AG08395 (cell line): Measurements from ENCODE around the gene CDC42BPA.
"Not testable (repeated sequence)": the region's sequence is repeated elsewhere in the genome, so short reads cannot be mapped to it uniquely, and the experiment has no call there.

Experiments
- DNase-seq: peaks from one replicate; pipeline ENCODE4 v3.0.0; 2012; ENCODE audit warnings: mixed read lengths, low spot score

Gene CDC42BPA

GRCh38 chr1:226964611-226965486 is 353.4 kb downstream of the CDC42BPA start:
- DNase-seq: no peak

GRCh38 chr1:226964068-226964425 is 354.2 kb downstream of the CDC42BPA start:
- no peak for DNase-seq

DNA sequence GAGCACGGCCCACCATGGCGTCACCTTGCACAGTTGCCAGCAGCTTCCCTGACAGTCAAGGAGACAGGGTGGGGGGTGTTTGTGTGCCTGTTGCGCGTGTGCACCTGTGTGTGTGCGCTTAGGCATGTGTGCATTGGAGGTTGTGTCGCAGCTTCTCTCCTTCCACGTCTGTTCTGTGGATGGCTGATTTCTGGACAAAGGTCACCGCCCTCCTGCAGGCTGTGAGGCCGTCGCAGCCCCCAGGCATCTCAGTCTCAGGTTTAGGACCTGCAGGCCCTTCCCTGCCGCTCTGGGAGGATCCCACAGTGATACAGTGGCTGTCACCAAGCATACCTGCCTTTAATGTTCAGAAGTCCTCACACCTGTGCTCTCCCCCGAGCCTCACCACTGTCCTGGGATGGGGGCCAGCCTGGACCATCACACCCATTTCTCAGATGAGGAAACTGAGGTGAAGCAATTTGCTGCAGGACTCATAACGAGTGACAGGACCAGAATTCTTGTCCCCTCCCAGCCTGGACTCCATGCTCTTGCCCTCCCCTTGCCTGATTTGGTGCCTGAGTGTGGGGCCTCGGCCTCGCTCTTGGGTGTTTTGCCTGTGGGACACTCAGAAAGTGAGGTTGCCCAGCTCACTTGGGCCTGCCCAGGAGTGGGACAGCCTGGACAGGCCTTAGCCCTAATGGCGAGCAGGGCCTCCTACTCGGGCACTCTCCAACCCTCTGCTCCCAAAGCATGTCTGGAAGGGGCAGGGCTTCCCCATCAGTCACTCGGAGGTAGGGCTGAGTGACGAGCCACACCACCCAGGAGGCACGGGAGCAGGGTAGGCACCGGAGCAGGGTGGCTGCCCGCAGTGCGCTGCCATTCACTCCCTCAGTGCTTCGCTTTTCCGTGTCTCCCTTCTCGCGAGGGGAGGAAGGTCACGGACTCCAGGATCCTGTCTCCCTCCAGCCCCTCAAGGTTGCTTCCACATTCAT is 355.6 kb downstream of the CDC42BPA start:
- no peak for DNase-seq

GRCh38 chr1:226960944-226961765 is 357.1 kb downstream of the CDC42BPA start:
- DNase-seq: no peak

DNA sequence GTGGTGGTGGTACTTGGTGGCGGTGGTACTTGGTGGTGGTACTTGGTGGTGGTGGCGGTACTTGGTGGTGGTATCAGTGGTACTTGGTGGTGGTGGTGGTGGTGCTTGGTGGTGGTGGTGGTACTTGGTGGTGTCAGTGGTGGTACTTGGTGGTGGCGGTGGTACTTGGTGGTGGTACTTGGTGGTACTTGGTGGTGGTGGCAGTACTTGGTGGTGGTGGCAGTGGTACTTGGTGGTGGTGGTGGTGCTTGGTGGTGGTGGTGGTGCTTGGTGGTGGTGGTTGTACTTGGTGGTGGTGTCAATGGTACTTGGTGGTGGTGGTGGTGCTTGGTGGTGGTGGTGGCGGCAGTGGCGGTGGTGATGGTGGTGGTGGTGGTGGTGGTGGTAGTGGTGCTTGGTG is 358.0 kb downstream of the CDC42BPA start:
- no peak for DNase-seq

- no peak for DNase-seq
Measured at GRCh38 chr1:226958300-226958699, 360.0 kb downstream of the CDC42BPA start.

- no peak for DNase-seq
Measured at GRCh38 chr1:226957714-226958113, 360.6 kb downstream of the CDC42BPA start.

- DNase-seq: no peak
Measured at GRCh38 chr1:226956942-226957713, 361.2 kb downstream of the CDC42BPA start.

DNA sequence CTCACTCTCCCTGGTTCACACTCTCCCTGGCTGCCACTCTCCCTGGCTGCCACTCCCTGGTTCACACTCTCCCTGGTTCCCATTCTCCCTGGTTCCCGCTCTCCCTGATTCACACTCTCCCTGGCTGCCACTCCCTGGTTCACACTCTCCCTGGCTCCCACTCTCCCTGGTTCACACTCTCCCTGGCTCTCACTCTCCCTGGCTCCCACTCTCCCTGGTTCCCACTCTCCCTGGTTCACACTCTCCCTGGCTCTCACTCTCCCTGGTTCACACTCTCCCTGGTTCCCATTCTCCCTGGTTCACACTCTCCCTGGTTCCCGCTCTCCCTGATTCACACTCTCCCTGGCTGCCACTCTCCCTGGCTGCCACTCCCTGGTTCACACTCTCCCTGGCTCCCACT is 362.4 kb downstream of the CDC42BPA start:
- DNase-seq: not testable (repeated sequence)

DNA sequence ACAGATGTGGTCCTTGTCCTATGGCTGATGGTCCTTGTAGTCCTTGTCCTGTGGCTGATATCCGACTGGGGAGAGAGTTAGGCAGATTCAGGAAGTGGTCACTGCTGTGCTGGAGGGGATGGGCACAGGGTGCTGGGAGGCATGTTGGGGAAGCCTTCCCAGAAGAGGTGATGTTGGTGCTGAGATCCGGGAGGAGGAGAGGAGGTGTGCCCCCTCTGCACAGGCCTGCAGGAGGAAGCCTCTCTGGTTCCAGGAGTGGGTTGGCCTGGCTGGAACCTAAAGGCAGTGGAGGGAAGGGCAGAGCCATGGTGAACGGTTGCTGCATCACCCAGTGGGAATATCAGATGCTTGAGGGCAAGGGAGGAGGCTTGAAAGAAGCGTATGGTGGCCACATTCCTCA is 363.5 kb downstream of the CDC42BPA start:
- no peak for DNase-seq

DNA sequence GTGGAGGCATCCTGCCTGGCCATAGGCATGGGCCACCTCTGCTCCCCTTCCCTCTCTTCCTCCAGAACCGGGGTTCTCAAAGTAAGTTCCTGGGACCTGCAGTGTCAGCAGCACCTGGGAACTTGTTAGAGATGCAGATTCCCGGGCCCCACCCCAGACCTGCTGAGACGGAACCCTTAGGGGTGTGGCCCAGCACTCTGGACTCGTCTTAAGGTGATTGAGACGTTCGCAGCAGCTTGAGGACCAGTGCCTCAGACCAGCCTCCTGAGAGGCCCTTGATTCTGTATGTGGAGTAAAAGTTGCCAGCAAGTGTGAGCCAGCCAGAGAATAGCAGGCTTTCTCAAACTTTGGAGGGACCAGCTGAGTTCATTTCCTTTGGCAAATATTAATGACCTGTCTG is 364.0 kb downstream of the CDC42BPA start:
- DNase-seq: no peak

DNA sequence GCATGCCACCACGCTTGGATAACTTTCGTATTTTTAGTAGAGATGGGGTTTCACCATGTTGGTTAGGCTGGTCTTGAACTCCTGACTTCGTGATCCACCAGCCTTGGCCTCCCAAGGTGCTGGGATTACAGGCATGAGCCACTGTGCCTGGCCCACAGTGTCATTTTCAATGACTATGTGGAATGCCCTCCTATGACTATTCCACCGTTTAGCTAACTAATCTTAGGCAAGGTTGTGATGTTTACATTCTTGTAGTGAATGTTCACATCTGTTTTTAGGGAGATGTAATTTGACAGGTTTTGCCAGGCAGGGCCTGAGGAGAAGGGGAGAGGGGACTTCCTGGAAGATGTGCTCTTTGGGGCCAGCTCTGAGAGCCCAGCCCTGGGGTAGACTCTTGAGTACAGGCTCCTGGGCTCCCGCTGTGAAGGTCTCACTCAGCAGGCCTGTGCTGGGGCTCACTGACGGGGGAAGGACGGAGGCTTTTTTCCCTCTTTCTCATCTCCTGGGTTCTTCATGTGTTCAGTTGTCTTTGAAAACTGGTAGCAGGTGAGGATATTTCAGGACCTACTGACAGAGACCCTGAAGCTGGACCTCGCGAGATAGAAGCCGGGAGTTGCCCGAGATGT is 365.0 kb downstream of the CDC42BPA start:
- no peak for DNase-seq

- no peak for DNase-seq
Measured at GRCh38 chr1:226952118-226952441, 366.2 kb downstream of the CDC42BPA start.

DNA sequence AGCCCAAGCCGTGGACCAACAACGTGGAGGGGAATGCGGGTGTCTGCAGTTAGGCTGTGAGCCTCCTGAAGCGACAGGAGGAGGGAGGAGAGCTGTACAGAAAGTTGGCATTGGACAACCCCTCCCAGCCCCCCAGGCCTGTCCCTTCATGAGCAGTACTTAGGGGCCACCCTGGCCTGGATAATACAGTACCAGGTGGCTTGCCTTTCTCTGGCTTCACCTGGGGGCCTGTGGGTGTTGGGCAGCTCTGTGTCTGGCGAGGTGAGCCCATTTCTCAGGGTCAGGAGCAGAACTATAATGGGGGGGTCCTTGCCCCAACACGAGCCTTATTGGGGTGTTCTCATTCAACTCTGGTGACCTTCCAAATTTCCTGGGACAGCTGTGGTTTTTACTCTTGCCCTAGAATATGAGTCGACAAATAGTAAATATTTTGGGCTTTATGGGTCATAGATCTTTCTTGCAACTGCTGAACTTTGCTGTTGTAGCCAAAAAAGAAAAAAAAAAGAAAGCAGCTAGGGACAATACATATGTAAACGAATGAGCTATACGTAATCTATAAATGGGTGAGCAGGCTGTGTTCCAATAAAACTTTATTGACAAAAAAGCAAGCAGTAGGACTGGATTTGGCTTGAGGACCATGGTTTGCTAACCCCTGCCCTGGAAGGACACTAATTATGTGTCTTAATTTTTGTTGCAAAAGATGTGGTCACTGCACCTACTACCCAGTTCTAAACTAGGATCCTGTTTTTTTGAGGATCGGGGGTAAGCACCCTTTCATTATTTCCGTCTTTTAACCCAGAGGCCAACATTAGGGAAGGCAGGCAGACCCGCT is 366.8 kb downstream of the CDC42BPA start:
- DNase-seq: no peak

DNA sequence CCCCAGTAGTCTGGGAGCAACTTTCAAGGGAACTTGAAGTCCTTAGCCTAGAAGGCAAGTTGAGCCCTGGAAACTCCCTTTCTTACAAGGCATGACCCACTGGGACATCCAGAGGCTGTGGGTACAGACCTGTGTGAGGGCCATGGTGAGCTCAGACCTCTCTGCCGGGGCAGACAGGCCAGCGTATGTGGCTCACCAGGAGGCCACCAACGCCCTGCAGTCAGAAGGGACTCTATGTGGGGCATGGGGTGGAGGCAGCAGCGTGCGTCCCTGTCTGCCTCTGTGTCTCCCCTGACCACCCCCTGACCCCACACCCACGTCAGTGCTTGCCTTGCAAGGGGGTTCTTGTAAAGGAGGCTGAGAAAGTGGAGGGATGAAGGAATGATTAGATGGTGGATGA is 367.4 kb downstream of the CDC42BPA start:
- DNase-seq: no peak

- no peak for DNase-seq
Measured at GRCh38 chr1:226950316-226950715, 368.0 kb downstream of the CDC42BPA start.

GRCh38 chr1:226949401-226949800 is 368.9 kb downstream of the CDC42BPA start:
- no peak for DNase-seq

- DNase-seq: no peak
Measured at GRCh38 chr1:226948996-226949395, 369.3 kb downstream of the CDC42BPA start.

DNA sequence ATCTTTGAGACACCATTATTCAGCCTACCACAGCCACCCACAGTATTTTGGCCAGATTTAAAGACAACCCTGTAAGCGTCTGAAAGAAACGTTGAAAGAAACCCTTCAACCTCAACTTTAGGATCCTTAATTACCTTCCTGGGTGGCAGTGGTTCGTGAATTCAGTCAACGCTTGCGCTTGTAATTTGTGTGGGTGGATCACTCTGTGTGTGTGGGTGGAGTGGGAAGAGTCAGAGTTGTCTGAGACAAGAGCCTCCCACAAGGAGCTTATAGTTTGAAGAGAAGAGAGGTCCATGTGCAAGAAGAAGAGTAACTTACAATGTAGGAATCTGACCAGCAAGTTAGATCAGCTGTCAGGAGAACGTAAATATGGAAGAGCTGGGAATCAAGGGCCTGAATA is 369.8 kb downstream of the CDC42BPA start:
- no peak for DNase-seq

GRCh38 chr1:226948051-226948450 is 370.2 kb downstream of the CDC42BPA start:
- DNase-seq: no peak
